Right lobe of liver (tissue), 6 donors: Measurements from ENCODE around the gene CDKN2A. TPM values are rescaled to one million over a fixed set of nuclear protein-coding genes. Genes with fewer than 3 reads are reported as not detected.

ENCODE experiments used
- ATAC-seq, 4 donors: fragments of 200-7000 bp; cut with Tn5 transposase; one replicate each; pipeline ENCODE4 v1.9.1; 2020; ENCODE audit warnings: mild to moderate bottlenecking in 4 of 4, moderate library complexity in 4 of 4
- DNase-seq, 3 donors: peaks; one replicate each; pipeline ENCODE4 v3.0.0-alpha.2; 2020
- H3K27ac ChIP-seq, 3 donors: fragments of 200-600 bp; one replicate each; pipeline ENCODE4 v1.8.0; 2022
- H3K27me3 ChIP-seq, 2 donors: fragments of 200-600 bp; one replicate each; pipeline ENCODE4 v1.8.0; 2022
- H3K36me3 ChIP-seq, 4 donors: fragments of 200-600 bp; sonication (generic) in 1 of 4; one replicate each; pipeline versions ENCODE4 v1.5.1 to v1.8.0; 2017 to 2022; ENCODE audit warnings: control low read depth in 1 of 4
- H3K4me1 ChIP-seq, 4 donors: fragments of 200-600 bp; sonication (generic) in 1 of 4; one replicate each; pipeline versions ENCODE4 v1.5.1 to v1.8.0; 2017 to 2022; ENCODE audit warnings: control low read depth in 1 of 4
- H3K4me3 ChIP-seq, 3 donors: fragments of 200-600 bp; one replicate each; pipeline ENCODE4 v1.8.0; 2022
- H3K9me3 ChIP-seq, 4 donors: fragments of 200-600 bp; sonication (generic) in 1 of 4; one replicate each; pipeline versions ENCODE4 v1.5.1 to v1.8.0; 2017 to 2022; ENCODE audit warnings: control low read depth in 1 of 4
- CTCF ChIP-seq, 4 donors: fragments of 200-600 bp in 3 of 4; fragments of 450-650 bp in 1 of 4; IDR thresholded peaks; one replicate each; pipeline versions ENCODE4 v1.5.1 to v1.8.0; 2016 to 2022; ENCODE audit warnings: antibody characterized with exemption in 4 of 4, mild to moderate bottlenecking in 2 of 4
- POLR2A ChIP-seq: fragments of 450-650 bp; IDR thresholded peaks from one replicate; pipeline ENCODE4 v1.6.1; 2017; ENCODE audit warnings: antibody characterized with exemption, mild to moderate bottlenecking
- WGBS: methylation state at CpG from one replicate; pipeline ENCODE4 v1.1.6; 2018; ENCODE audit warnings: low coverage, low lambda C conversion rate; ENCODE audit not compliant: insufficient coverage; ENCODE audit errors: missing lambda C conversion rate; 5-methylcytosine and 5-hydroxymethylcytosine counted together
- intact Hi-C, 2 donors: fragments of 100-400 bp; cut with DNase I; formaldehyde crosslinking; loops; one replicate each; pipeline versions ENCODE4 v1.11.2 to v1.14.1; 2022
- total RNA-seq, 6 experiments: library from RNA; depleted of rRNA in 2 of 6; stranded (reverse); fragments of >200 nt in 2 of 6; fragmentation: NEBNext Ultra II Directional in 3 of 6; extraction: Animal tissue kit (Norgen Biotek cat#: 25700) in 3 of 6; gene quantifications; one replicate each; pipeline versions ENCODE4 v1.1.0 to v1.2.4, GENCODE V29; 2016 to 2023
- donor health status: DM: no; HTN: yes; CAD: no.
- donor health status: DM: no; HTN: no; CAD: no.
- donor health status: DM: no; HTN: no; CAD: no.
- donor health status: DM: no; HTN: yes; CAD: no.
- donor health status: DM: no; HTN: yes; CAD: no.

Gene CDKN2A
- total RNA-seq, 6 experiments from 2014 or later, result 0.30 to 1.4 (median 1.2) TPM; not detected in 1

DNA sequence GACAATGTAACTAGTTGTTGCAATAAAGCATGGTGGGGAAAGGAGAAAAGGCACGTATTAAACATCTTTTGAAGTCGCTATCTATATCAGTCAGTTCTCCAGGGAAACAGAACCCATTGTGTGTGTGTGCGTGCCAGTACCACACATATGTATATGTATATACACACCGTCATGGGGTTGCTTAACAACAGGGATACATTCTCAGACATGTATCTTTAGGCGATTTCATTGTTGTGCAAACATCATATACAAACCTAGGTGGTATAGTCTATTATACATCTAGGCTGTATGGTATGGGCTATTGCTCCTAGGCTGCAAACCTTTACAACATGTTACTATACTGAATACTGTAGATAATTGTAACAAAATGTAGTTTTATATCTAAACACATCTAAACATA, 2.7 kb upstream of the CDKN2A start:
- Histone ChIP-seq H3K4me3 (no peak overlapping the region), H3K4me1 (peaks cover 0 to 4% (median 0%) of the 10 kb centered on the region in 4 donors), H3K9me3 (no peaks in the 10 kb centered on the region), H3K36me3 (no peaks in the 10 kb centered on the region), H3K27ac (no peak overlapping the region), H3K27me3 (peaks cover 0 to 3% of the 10 kb centered on the region in 2 donors)
- DNase-seq, result no peak
- 80% methylated on average over 4 of the region's 5 CpGs for WGBS
- no peak for ATAC-seq
- no peak for TF ChIP-seq CTCF (IDR thresholded peaks at IDR 0.05)
- no peak for TF ChIP-seq POLR2A
- intact Hi-C loops, result no loop called here

DNA sequence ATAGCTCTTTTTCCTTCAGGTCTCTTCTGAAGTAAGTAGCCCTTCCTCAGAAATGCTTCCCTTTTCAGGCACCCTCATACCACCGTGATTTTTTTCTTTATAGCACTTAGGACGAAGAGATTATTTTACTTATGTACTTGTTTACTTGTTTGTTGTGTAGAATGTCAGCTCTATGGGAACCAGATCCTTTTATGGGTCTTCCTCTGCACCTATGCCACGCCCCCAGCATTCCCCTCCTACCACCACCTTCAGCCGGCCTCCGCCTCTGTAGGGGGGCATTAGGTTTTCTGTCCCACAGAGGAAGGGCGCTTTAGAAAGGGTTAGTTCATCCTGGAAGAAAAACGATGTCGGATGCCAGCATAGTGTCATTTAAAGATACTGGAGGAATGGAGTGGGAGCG, 2.2 kb upstream of the CDKN2A start:
- DNase-seq, result no peak
- H3K4me3 ChIP-seq, result no peak overlapping the region
- TF ChIP-seq CTCF (IDR thresholded peaks at IDR 0.05), result no peak
- TF ChIP-seq POLR2A, result no peak
- ATAC-seq, result no peak
- no peaks in the 10 kb centered on the region for H3K36me3 ChIP-seq
- H3K4me1 ChIP-seq, result peaks cover 0 to 4% (median 0%) of the 10 kb centered on the region in 4 donors
- H3K27ac ChIP-seq, result no peak overlapping the region
- H3K9me3 ChIP-seq, result no peaks in the 10 kb centered on the region
- WGBS, result 70% methylated on average over 9 of the region's 9 CpGs
- peaks cover 0 to 3% of the 10 kb centered on the region in 2 donors for H3K27me3 ChIP-seq
- intact Hi-C loops, result no loop called here

- ATAC-seq (peak; percentile 72 to 83 (median 78)), DNase-seq (peak; percentile 65 to 74 (median 68))
- Histone ChIP-seq H3K36me3 (no peaks in the 10 kb centered on the region), H3K4me3 (peak overlapping the region; percentile 74 to 91 (median 84)), H3K27me3 (peaks cover 0 to 3% of the 10 kb centered on the region in 2 donors), H3K27ac (no peak overlapping the region), H3K9me3 (no peaks in the 10 kb centered on the region), H3K4me1 (peaks cover 0 to 4% (median 0%) of the 10 kb centered on the region in 4 donors)
- TF ChIP-seq CTCF (IDR thresholded peaks at IDR 0.05) (peak; percentile 13 to 41 (median 24)), POLR2A (no peak)
- intact Hi-C loops, result no loop called here
- 86% methylated on average over 2 of the region's 54 CpGs for WGBS
Measured at GRCh38 chr9:21995666-21996398, 1.6 kb upstream of the CDKN2A start.

GRCh38 chr9:21995006-21995665, 944 bp upstream of the CDKN2A start:
- H3K36me3 ChIP-seq, result no peaks in the 10 kb centered on the region
- peak; percentile 81 to 85 (median 82) for ATAC-seq
- under 1% methylated on average over 30 of the region's 56 CpGs for WGBS
- intact Hi-C loops, result no loop called here
- TF ChIP-seq POLR2A (peak; percentile 17), CTCF (IDR thresholded peaks at IDR 0.05) (no peak)
- DNase-seq, result peak; percentile 67 to 79 (median 78)
- H3K27ac ChIP-seq, result peak overlapping the region; percentile 61 to 77 (median 62)
- H3K4me1 ChIP-seq, result peaks cover 0 to 4% (median 0%) of the 10 kb centered on the region in 4 donors
- peaks cover 0 to 3% of the 10 kb centered on the region in 2 donors for H3K27me3 ChIP-seq
- H3K9me3 ChIP-seq, result no peaks in the 10 kb centered on the region
- peak overlapping the region; percentile 74 to 91 (median 84) for H3K4me3 ChIP-seq
